OCI-LY3 (cell line): ENCODE results near the gene NDFIP1.

ENCODE experiments used
- H2AFZ ChIP-seq: fragments of 200-600, 300-600 bp; shearing (Covaris generic); 2 replicates; pipeline ENCODE4 v1.6.0; 2014; ENCODE audit warnings: antibody characterized with exemption, low read depth, low read length
- H3K27ac ChIP-seq: fragments of 200-600, 300-600 bp; sonication (generic); 2 replicates; pipeline ENCODE4 v1.5.1; 2014; ENCODE audit warnings: mild to moderate bottlenecking, low read length, moderate library complexity, mixed read lengths
- H3K27me3 ChIP-seq: fragments of 200-600, 300-600 bp; sonication (generic); 2 replicates; pipeline ENCODE4 v1.6.1; 2014; ENCODE audit warnings: low read depth, low read length, mixed read lengths
- H3K36me3 ChIP-seq: fragments of 200-600, 300-600 bp; sonication (generic); replicated peaks from 2 replicates; pipeline ENCODE3; 2014; ENCODE audit warnings: low read depth, low read length, mixed read lengths
- H3K4me1 ChIP-seq: fragments of 300-600, 200-600 bp; sonication (generic); 2 replicates; pipeline ENCODE4 v1.6.1; 2014; ENCODE audit warnings: low read length, mixed read lengths
- H3K4me2 ChIP-seq: fragments of 200-600, 300-600 bp; sonication (generic); 2 replicates; pipeline ENCODE4 v1.6.1; 2014; ENCODE audit warnings: low read length, mixed read lengths
- H3K4me3 ChIP-seq: fragments of 300-600, 200-600 bp; sonication (generic); 2 replicates; pipeline ENCODE4 v1.5.1; 2014; ENCODE audit warnings: antibody characterized with exemption, mild to moderate bottlenecking, low read length, moderate library complexity
- H3K79me2 ChIP-seq: fragments of 300-600, 200-600 bp; shearing (Covaris generic); 2 replicates; pipeline ENCODE4 v1.6.1; 2014; ENCODE audit warnings: mild to moderate bottlenecking, low read length, mixed read lengths
- H3K9ac ChIP-seq: fragments of 300-600, 200-600 bp; shearing (Covaris generic); 2 replicates; pipeline ENCODE4 v1.6.0; 2014; ENCODE audit warnings: mild to moderate bottlenecking, low read length, moderate library complexity
- H3K9me3 ChIP-seq: fragments of 200-600, 300-600 bp; shearing (Covaris generic); 2 replicates; pipeline ENCODE4 v1.6.1; 2014; ENCODE audit warnings: low read length, mixed read lengths; ENCODE audit not compliant: insufficient read depth
- H4K20me1 ChIP-seq: fragments of 200-600, 300-600 bp; sonication (generic); 2 replicates; pipeline ENCODE4 v1.6.1; 2016; ENCODE audit warnings: low read length, mixed read lengths; ENCODE audit not compliant: insufficient read depth
- EZH2phosphoT487 ChIP-seq: fragments of 200-600 bp; shearing (Covaris generic); IDR thresholded peaks from 2 replicates; pipeline ENCODE4 v1.6.1; 2018; ENCODE audit warnings: antibody characterized with exemption, mixed run types, low read depth
- TF ChIP-seq, protein P1 (sequence below): fragments of 200-600, 300-600 bp; sonication (generic); IDR thresholded peaks from 2 replicates; pipeline ENCODE4 v1.5.1; 2014; ENCODE audit warnings: antibody characterized with exemption, low read length, low read depth

The NDFIP1 gene

DNA sequence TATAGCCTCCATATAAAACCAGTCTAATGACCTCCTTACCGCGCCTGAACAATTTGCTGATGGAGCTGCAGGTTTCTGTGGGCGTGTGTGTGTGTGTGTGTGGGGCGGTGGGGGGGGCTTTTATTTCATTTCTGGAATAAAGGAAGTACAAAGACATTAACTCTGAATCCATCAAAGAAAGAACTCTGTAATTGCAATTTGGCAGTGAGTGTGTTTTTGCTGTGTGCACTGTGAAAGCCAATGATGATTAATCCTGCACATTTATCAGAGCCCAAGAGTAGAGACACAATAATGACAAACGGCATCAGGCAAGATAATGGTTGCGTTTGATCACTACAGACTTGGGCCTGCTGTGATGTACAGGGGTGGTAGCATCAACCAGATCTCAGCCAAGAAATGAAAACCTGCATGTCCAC, 29.3 kb upstream of the NDFIP1 start:
- Histone ChIP-seq H3K4me2 (no peak overlapping the region), H3K4me3 (no peak overlapping the region), H2AFZ (no peak overlapping the region), H3K4me1 (no peaks in the 10 kb centered on the region), H3K36me3 (no peaks in the 10 kb centered on the region), H3K9ac (no peak overlapping the region), H3K79me2 (no peaks in the 10 kb centered on the region), H3K9me3 (no peaks in the 10 kb centered on the region), H3K27ac (no peak overlapping the region), H3K27me3 (peaks cover 8% of the 10 kb centered on the region), H4K20me1 (no peaks in the 10 kb centered on the region)
- TF ChIP-seq, protein P1, sequence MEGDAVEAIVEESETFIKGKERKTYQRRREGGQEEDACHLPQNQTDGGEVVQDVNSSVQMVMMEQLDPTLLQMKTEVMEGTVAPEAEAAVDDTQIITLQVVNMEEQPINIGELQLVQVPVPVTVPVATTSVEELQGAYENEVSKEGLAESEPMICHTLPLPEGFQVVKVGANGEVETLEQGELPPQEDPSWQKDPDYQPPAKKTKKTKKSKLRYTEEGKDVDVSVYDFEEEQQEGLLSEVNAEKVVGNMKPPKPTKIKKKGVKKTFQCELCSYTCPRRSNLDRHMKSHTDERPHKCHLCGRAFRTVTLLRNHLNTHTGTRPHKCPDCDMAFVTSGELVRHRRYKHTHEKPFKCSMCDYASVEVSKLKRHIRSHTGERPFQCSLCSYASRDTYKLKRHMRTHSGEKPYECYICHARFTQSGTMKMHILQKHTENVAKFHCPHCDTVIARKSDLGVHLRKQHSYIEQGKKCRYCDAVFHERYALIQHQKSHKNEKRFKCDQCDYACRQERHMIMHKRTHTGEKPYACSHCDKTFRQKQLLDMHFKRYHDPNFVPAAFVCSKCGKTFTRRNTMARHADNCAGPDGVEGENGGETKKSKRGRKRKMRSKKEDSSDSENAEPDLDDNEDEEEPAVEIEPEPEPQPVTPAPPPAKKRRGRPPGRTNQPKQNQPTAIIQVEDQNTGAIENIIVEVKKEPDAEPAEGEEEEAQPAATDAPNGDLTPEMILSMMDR, result no peak
- TF ChIP-seq EZH2phosphoT487, result no peak

DNA sequence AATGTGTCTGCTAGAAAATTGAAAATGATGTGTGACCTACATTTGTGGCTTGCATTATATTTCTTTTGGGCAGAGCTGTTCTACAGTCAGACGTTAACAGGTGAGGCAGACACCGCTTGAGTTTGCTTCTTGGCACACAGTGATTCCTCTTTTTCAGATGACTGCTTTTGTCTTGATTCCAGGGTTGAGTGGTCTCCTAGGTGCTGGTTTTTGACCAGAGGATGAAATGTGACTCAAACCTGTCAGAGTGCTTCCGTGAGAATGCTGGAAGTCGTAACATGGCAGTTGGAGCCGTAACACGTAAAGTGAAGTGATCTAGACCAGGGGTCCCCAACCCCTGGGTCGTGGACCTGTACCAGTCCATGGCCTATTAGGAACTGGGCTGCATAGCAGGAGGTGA, 28.3 kb upstream of the NDFIP1 start:
- H3K79me2 ChIP-seq, result no peaks in the 10 kb centered on the region
- H3K9me3 ChIP-seq, result no peaks in the 10 kb centered on the region
- no peaks in the 10 kb centered on the region for H3K36me3 ChIP-seq
- no peak overlapping the region for H3K27ac ChIP-seq
- no peak overlapping the region for H3K4me2 ChIP-seq
- H3K9ac ChIP-seq, result no peak overlapping the region
- no peaks in the 10 kb centered on the region for H4K20me1 ChIP-seq
- H2AFZ ChIP-seq, result no peak overlapping the region
- no peak overlapping the region for H3K4me3 ChIP-seq
- no peak for TF ChIP-seq EZH2phosphoT487
- TF ChIP-seq, protein P1, result no peak
- H3K4me1 ChIP-seq, result no peaks in the 10 kb centered on the region
- H3K27me3 ChIP-seq, result peaks cover 8% of the 10 kb centered on the region

DNA sequence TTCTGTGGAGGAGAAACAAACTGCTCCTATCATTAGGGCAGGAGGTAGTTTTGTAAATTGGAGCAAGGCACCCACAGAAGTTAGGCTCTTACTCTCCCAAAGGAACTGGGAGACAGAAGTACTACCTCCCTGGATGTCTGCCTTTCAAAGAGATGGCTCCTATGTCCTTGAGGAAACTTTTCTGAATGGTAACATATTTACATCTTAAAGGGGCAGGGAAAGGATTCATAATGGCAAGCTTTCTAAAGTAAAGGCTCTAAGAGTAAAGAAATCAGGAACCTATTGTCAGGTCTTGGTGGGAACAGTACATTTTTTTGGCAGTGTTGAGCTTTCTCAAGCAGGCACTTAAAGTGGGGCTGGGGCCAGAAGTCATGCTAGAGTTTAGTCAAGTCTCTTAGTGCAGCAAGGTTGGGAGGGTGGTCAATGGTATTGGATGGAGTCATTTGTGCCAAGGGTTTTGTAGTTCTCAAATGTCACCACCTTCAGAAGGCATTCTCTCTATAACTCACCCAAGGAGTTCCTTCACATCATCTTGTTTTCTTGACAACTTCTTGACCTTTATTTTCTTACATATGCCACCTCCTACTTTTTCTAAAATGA, 26.3 kb upstream of the NDFIP1 start:
- H3K27me3 ChIP-seq, result peaks cover 8% of the 10 kb centered on the region
- no peaks in the 10 kb centered on the region for H4K20me1 ChIP-seq
- no peaks in the 10 kb centered on the region for H3K79me2 ChIP-seq
- H3K27ac ChIP-seq, result no peak overlapping the region
- no peak overlapping the region for H3K4me3 ChIP-seq
- H3K4me1 ChIP-seq, result no peaks in the 10 kb centered on the region
- no peak overlapping the region for H3K9ac ChIP-seq
- no peak overlapping the region for H2AFZ ChIP-seq
- TF ChIP-seq EZH2phosphoT487, result no peak
- TF ChIP-seq, protein P1, result no peak
- no peaks in the 10 kb centered on the region for H3K9me3 ChIP-seq
- H3K4me2 ChIP-seq, result no peak overlapping the region
- no peaks in the 10 kb centered on the region for H3K36me3 ChIP-seq

DNA sequence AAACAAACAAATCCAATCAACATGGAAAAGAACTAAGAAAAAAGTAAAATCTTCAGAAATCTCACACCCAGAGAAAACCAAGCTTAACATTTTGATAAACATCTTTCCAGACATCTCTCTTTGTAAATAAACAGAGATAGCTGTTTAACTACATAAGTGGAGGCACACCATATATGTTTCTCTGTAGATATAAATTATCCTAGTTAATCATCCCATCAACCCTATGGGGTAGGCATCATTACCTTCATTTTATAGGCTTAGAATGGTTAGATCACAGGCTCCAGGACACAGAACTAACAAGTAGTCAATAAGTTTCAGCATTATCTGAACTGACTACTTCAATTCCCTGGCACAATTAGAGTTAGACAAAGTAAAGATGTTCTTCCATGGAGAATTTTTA, 22.4 kb upstream of the NDFIP1 start:
- H4K20me1 ChIP-seq, result no peaks in the 10 kb centered on the region
- no peak overlapping the region for H2AFZ ChIP-seq
- H3K4me2 ChIP-seq, result no peak overlapping the region
- no peaks in the 10 kb centered on the region for H3K4me1 ChIP-seq
- no peak overlapping the region for H3K27ac ChIP-seq
- H3K27me3 ChIP-seq, result peaks cover 12% of the 10 kb centered on the region
- H3K9ac ChIP-seq, result no peak overlapping the region
- H3K9me3 ChIP-seq, result no peaks in the 10 kb centered on the region
- H3K79me2 ChIP-seq, result no peaks in the 10 kb centered on the region
- no peaks in the 10 kb centered on the region for H3K36me3 ChIP-seq
- TF ChIP-seq, protein P1, result no peak
- no peak for TF ChIP-seq EZH2phosphoT487
- H3K4me3 ChIP-seq, result no peak overlapping the region
